Hepatocyte (in vitro differentiated cells): ENCODE results near the gene C1QB. TPM values are rescaled to one million over a fixed set of nuclear protein-coding genes. Genes with fewer than 3 reads are reported as not detected.

Experiments
- microRNA-seq: library from miRNA; unstranded; fragments of <30 nt; microRNA quantifications from one replicate; pipeline ENCODE4, GENCODE V29; 2017
- polyA plus RNA-seq: library from polyadenylated mRNA; unstranded; fragments of >200 nt; fragmentation: Nextera tagmentation; extraction: Ambion mirVana; gene quantifications from 2 replicates; pipeline ENCODE4 v1.2.1, GENCODE V29; 2016
- small RNA-seq: library from RNA; depleted of rRNA; stranded (forward); fragments of <200 nt; gene quantifications from one replicate; pipeline ENCODE3, GENCODE V24; 2014
- total RNA-seq: library from RNA; depleted of rRNA; stranded (reverse); fragments of >200 nt; gene quantifications from 2 replicates; pipeline ENCODE4 v1.2.3, GENCODE V29; 2014

C1QB gene
- total and polyA plus RNA-seq, 2 experiments from 2014 or later = 10.3 to 11.9 TPM

Small RNAs within 50 kb of the gene (microRNA-seq; reads per million reads assigned to microRNA genes)
- not detected for gene MIR6127

Small RNAs within 50 kb of the gene (small RNA-seq; reads per million reads assigned to genes)
- not detected for gene MIR6127

Other genes with a start within 250 kb of the C1QB start
- gene ZBTB40, start 201.4 kb upstream of the C1QB start, total RNA-seq = 17.7 and 18.1 TPM in 2 replicates
- 7.3 and 8.0 TPM in 2 replicates for gene ZBTB40, start 201.4 kb upstream of the C1QB start, polyA plus RNA-seq
- gene EPHA8, start 89.7 kb upstream of the C1QB start, total RNA-seq = not detected in 2 replicates
- not detected in 2 replicates for gene EPHA8, start 89.7 kb upstream of the C1QB start, polyA plus RNA-seq
- gene C1QA, start 16.6 kb upstream of the C1QB start, total RNA-seq = 5.4 and 5.9 TPM in 2 replicates
- gene C1QA, start 16.6 kb upstream of the C1QB start, polyA plus RNA-seq = 7.8 and 9.5 TPM in 2 replicates
- 4.1 and 6.6 TPM in 2 replicates for gene C1QC, start 9.6 kb upstream of the C1QB start, total RNA-seq
- gene C1QC, start 9.6 kb upstream of the C1QB start, polyA plus RNA-seq = 9.2 and 13.4 TPM in 2 replicates
- gene EPHB2, start 57.6 kb downstream of the C1QB start, total RNA-seq = 11.9 and 18.3 TPM in 2 replicates
- gene EPHB2, start 57.6 kb downstream of the C1QB start, polyA plus RNA-seq = 15.8 and 17.2 TPM in 2 replicates